WTC11 (cell line): ENCODE results near the gene KRTAP5-3. TPM values are rescaled to one million over a fixed set of nuclear protein-coding genes. Genes with fewer than 3 reads are reported as not detected.

Source experiments
- ATAC-seq: fragments of 200-7000 bp; cut with Tn5 transposase; 2 replicates; pipeline ENCODE4 v1.10.0; 2021; ENCODE audit warnings: mild to moderate bottlenecking, moderate library complexity
- CTCF ChIA-PET: fragments of 300-600 bp; sonication (Branson Sonifier 250); formaldehyde crosslinking; loops from one replicate; lab custom pipeline; 2021; ENCODE audit warnings: antibody characterized with exemption; lab: Charles Lee
- POLR2A ChIA-PET: fragments of 350-600 bp; sonication (Branson Sonifier 250); formaldehyde crosslinking; loops from one replicate; lab custom pipeline; 2021; ENCODE audit warnings: antibody characterized with exemption; lab: Charles Lee
- DNase-seq: peaks from one replicate; pipeline ENCODE4 v3.0.0; 2021; ENCODE audit warnings: low spot score
- H3K27ac Mint-ChIP-seq: 2 replicates; pipeline ENCODE4 v1.8.0; 2021; ENCODE audit warnings: mixed read lengths
- H3K27me3 Mint-ChIP-seq: 2 replicates; pipeline ENCODE4 v1.8.0; 2021; ENCODE audit warnings: low read depth, mild to moderate bottlenecking, moderate library complexity, mixed read lengths
- H3K36me3 Mint-ChIP-seq: 2 replicates; pipeline ENCODE4 v1.8.0; 2021; ENCODE audit warnings: mixed read lengths
- H3K4me1 Mint-ChIP-seq: 2 replicates; pipeline ENCODE4 v1.8.0; 2022; ENCODE audit warnings: mixed read lengths
- H3K4me3 Mint-ChIP-seq: 2 replicates; pipeline ENCODE4 v1.8.0; 2021; ENCODE audit warnings: mild to moderate bottlenecking, moderate library complexity, mixed read lengths
- H3K9me3 Mint-ChIP-seq: 2 replicates; pipeline ENCODE4 v1.8.0; 2021; ENCODE audit warnings: mixed read lengths
- ATF2 ChIP-seq: sonication (generic); formaldehyde crosslinking; IDR thresholded peaks from 2 replicates; pipeline ENCODE4 v1.8.1; 2022; ENCODE audit warnings: low read depth, missing genetic modification reagents, borderline replicate concordance
- ATF6 ChIP-seq: sonication (generic); formaldehyde crosslinking; IDR thresholded peaks from 2 replicates; pipeline ENCODE4 v1.8.1; 2023; ENCODE audit warnings: mild to moderate bottlenecking, missing genetic modification reagents
- CREB1 ChIP-seq: sonication (generic); formaldehyde crosslinking; IDR thresholded peaks from 2 replicates; pipeline ENCODE4 v1.8.0; 2023; ENCODE audit warnings: mild to moderate bottlenecking, missing genetic modification reagents
- CREM ChIP-seq: sonication (generic); formaldehyde crosslinking; IDR thresholded peaks from 2 replicates; pipeline ENCODE4 v1.8.1; 2022; ENCODE audit warnings: mild to moderate bottlenecking, missing genetic modification reagents, moderate library complexity
- EMX1 ChIP-seq: fragments of 250-450 bp; sonication (Bioruptor Pico); IDR thresholded peaks from 2 replicates; pipeline ENCODE4 v1.8.0; 2021; ENCODE audit warnings: mild to moderate bottlenecking
- ESRRA ChIP-seq: sonication (generic); formaldehyde crosslinking; IDR thresholded peaks from 2 replicates; pipeline ENCODE4 v1.8.1; 2022; ENCODE audit warnings: mild to moderate bottlenecking, missing genetic modification reagents, borderline replicate concordance
- GABPB1 ChIP-seq: sonication (generic); formaldehyde crosslinking; IDR thresholded peaks from 2 replicates; pipeline ENCODE4 v1.8.1; 2023; ENCODE audit warnings: mild to moderate bottlenecking, missing genetic modification reagents
- GRHL2 ChIP-seq: fragments of 250-450 bp; sonication (Bioruptor Pico); IDR thresholded peaks from 2 replicates; pipeline ENCODE4 v1.8.0; 2022; ENCODE audit warnings: mild to moderate bottlenecking, moderate library complexity; ENCODE audit not compliant: insufficient replicate concordance, severe bottlenecking
- MLX ChIP-seq: sonication (generic); formaldehyde crosslinking; IDR thresholded peaks from 2 replicates; pipeline ENCODE4 v1.8.1; 2023; ENCODE audit warnings: mild to moderate bottlenecking, missing genetic modification reagents, moderate library complexity
- NFATC4 ChIP-seq: fragments of 250-450 bp; sonication (Bioruptor Pico); IDR thresholded peaks from 2 replicates; pipeline ENCODE4 v1.9.0; 2021; ENCODE audit warnings: mild to moderate bottlenecking
- NR3C1 ChIP-seq: sonication (generic); formaldehyde crosslinking; conservative IDR thresholded peaks from 2 replicates; pipeline ENCODE4 v1.8.1; 2023; ENCODE audit warnings: low read depth, mild to moderate bottlenecking, missing genetic modification reagents
- PREB ChIP-seq: sonication (generic); formaldehyde crosslinking; IDR thresholded peaks from 2 replicates; pipeline ENCODE4 v1.8.1; 2022; ENCODE audit warnings: mild to moderate bottlenecking, missing genetic modification reagents, moderate library complexity, borderline replicate concordance
- SMAD4 ChIP-seq: sonication (generic); formaldehyde crosslinking; IDR thresholded peaks from 2 replicates; pipeline ENCODE4 v1.8.0; 2022; ENCODE audit warnings: mild to moderate bottlenecking, missing genetic modification reagents
- SOX15 ChIP-seq: fragments of 250-450 bp; sonication (Bioruptor Pico); IDR thresholded peaks from 2 replicates; pipeline ENCODE4 v1.9.0; 2021; ENCODE audit warnings: mild to moderate bottlenecking
- TCF7 ChIP-seq: sonication (generic); formaldehyde crosslinking; IDR thresholded peaks from 2 replicates; pipeline ENCODE4 v1.8.0; 2022; ENCODE audit warnings: mild to moderate bottlenecking, low read depth, missing genetic modification reagents, moderate library complexity
- TP53 ChIP-seq: sonication (generic); formaldehyde crosslinking; IDR thresholded peaks from 2 replicates; pipeline ENCODE4 v1.8.1; 2023; ENCODE audit warnings: mild to moderate bottlenecking, missing genetic modification reagents
- USF2 ChIP-seq: sonication (generic); formaldehyde crosslinking; IDR thresholded peaks from 2 replicates; pipeline ENCODE4 v1.8.1; 2023; ENCODE audit warnings: mild to moderate bottlenecking, missing genetic modification reagents, moderate library complexity
- ZBTB21 ChIP-seq: sonication (generic); formaldehyde crosslinking; IDR thresholded peaks from 2 replicates; pipeline ENCODE4 v1.8.1; 2023; ENCODE audit warnings: mild to moderate bottlenecking, missing genetic modification reagents, borderline replicate concordance
- ZMAT4 ChIP-seq: fragments of 250-450 bp; sonication (Bioruptor Pico); IDR thresholded peaks from 2 replicates; pipeline ENCODE4 v1.9.0; 2021; ENCODE audit warnings: mild to moderate bottlenecking
- ZNF121 ChIP-seq: sonication (generic); formaldehyde crosslinking; IDR thresholded peaks from 2 replicates; pipeline ENCODE4 v1.8.0; 2023; ENCODE audit warnings: missing genetic modification reagents
- ZNF219 ChIP-seq: sonication (generic); formaldehyde crosslinking; IDR thresholded peaks from 2 replicates; pipeline ENCODE4 v1.8.0; 2023; ENCODE audit warnings: missing genetic modification reagents, mild to moderate bottlenecking, borderline replicate concordance
- ZSCAN18 ChIP-seq: fragments of 250-450 bp; sonication (Bioruptor Pico); IDR thresholded peaks from 2 replicates; pipeline ENCODE4 v2.1.2; 2022; ENCODE audit warnings: mild to moderate bottlenecking, moderate library complexity
- total RNA-seq: library from RNA; stranded (reverse); gene quantifications from 3 replicates; pipeline ENCODE4 v1.2.3, GENCODE V29; 2021
- TF ChIP-seq, protein P1 (sequence below): fragments of 250-450 bp; sonication (Bioruptor Pico); IDR thresholded peaks from 2 replicates; pipeline ENCODE4 v1.9.0; 2021; ENCODE audit warnings: moderate library complexity, mild to moderate bottlenecking, inconsistent platforms, borderline replicate concordance
- TF ChIP-seq, protein P2 (sequence below): fragments of 250-450 bp; sonication (Bioruptor Pico); IDR thresholded peaks from 2 replicates; pipeline ENCODE4 v1.9.0; 2021; ENCODE audit warnings: mild to moderate bottlenecking

KRTAP5-3 gene
- total RNA-seq, 1 experiment from 2014 or later = not detected

DNA sequence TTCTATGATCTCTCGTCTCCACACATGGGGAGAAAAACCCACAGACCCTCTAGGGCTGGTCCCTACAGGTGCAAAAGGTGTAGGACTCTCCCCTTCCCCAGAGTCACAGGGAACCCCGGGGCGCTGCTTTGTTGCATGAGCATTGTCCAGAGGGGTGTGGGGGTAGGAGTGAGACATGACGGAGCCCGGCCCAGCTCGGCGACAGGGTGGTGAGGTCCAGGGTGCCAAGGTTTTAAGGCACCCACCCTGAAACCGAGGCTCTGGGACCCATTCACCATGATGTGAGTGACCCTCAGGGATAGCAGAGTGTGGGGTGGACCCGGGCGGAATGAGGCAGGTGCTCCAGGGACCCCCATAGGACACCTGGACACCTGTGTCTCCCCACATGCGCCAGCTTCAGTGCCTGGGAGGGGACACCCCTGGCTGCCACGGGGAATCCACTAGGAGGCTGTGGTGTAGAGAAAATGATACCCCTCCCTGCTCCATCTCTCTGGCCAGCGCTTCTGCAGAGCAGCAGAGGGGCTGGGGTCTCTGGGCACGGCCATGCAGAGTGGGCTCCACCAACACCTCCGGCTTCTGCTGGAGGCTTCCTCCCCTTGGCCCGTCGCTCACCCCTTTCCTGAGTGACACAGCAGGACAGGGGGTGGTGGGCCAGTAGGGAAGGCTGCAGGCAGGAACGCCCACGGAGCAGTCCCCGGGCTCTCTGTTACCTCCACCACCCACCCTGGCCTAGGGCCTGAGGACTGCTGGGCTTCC lies 36.5 kb upstream of the KRTAP5-3 start:
- H3K4me1 Mint-ChIP-seq = peaks cover 3% of the 10 kb centered on the region
- ATAC-seq (no peak), DNase-seq (no peak)
- POLR2A ChIA-PET = no interaction called here
- no peaks in the 10 kb centered on the region for H3K36me3 Mint-ChIP-seq
- H3K9me3 Mint-ChIP-seq = no peaks in the 10 kb centered on the region
- TF ChIP-seq GABPB1 = no peak
- TF ChIP-seq, protein P1, sequence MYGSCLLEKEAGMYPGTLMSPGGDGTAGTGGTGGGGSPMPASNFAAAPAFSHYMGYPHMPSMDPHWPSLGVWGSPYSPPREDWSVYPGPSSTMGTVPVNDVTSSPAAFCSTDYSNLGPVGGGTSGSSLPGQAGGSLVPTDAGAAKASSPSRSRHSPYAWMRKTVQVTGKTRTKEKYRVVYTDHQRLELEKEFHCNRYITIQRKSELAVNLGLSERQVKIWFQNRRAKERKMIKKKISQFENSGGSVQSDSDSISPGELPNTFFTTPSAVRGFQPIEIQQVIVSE = no peak
- no peak for TF ChIP-seq TP53 (CRISPR knock-in tag)
- no peak for TF ChIP-seq SMAD4 (CRISPR knock-in tag)
- no peak for TF ChIP-seq ZMAT4 (CRISPR knock-in tag)
- TF ChIP-seq MLX (CRISPR knock-in tag) = no peak
- TF ChIP-seq TCF7 = no peak
- no peak for TF ChIP-seq CREM (CRISPR knock-in tag)
- TF ChIP-seq GRHL2 = no peak
- no peak for TF ChIP-seq PREB
- no peak for TF ChIP-seq ZBTB21 (CRISPR knock-in tag)
- no peak for TF ChIP-seq ZNF121
- no peak for TF ChIP-seq ZSCAN18 (CRISPR knock-in tag)
- no peak for TF ChIP-seq NR3C1
- TF ChIP-seq ATF2 (CRISPR knock-in tag) = no peak
- no peak overlapping the region for H3K27ac Mint-ChIP-seq
- no peak overlapping the region for H3K4me3 Mint-ChIP-seq
- peaks cover 3% of the 10 kb centered on the region for H3K27me3 Mint-ChIP-seq
- CTCF ChIA-PET = interaction anchor here (2.0 kb wide), 1 partner anchor 8 kb away, joined by 19 read pairs; no protein-coding TSS in a partner anchor

GRCh38 chr11:1643146-1643690 lies 35.0 kb upstream of the KRTAP5-3 start:
- no peaks in the 10 kb centered on the region for H3K9me3 Mint-ChIP-seq
- DNase-seq (no peak), ATAC-seq (no peak)
- peaks cover 3% of the 10 kb centered on the region for H3K4me1 Mint-ChIP-seq
- H3K27me3 Mint-ChIP-seq = peaks cover 3% of the 10 kb centered on the region
- no peak overlapping the region for H3K27ac Mint-ChIP-seq
- ChIA-PET CTCF (interaction anchor here (2.0 kb wide), 1 partner anchor 10 kb away, joined by 19 read pairs; no protein-coding TSS in a partner anchor), POLR2A (no interaction called here)
- H3K36me3 Mint-ChIP-seq = no peaks in the 10 kb centered on the region
- H3K4me3 Mint-ChIP-seq = no peak overlapping the region
- TF ChIP-seq TP53 (CRISPR knock-in tag) = no peak
- TF ChIP-seq SOX15 (CRISPR knock-in tag) = no peak
- no peak for TF ChIP-seq ZNF219 (CRISPR knock-in tag)
- TF ChIP-seq USF2 (CRISPR knock-in tag) = no peak
- TF ChIP-seq ESRRA = no peak
- no peak for TF ChIP-seq EMX1 (CRISPR knock-in tag)
- TF ChIP-seq NFATC4 (CRISPR knock-in tag) = no peak
- TF ChIP-seq CREB1 (CRISPR knock-in tag) = no peak
- TF ChIP-seq, protein P2, sequence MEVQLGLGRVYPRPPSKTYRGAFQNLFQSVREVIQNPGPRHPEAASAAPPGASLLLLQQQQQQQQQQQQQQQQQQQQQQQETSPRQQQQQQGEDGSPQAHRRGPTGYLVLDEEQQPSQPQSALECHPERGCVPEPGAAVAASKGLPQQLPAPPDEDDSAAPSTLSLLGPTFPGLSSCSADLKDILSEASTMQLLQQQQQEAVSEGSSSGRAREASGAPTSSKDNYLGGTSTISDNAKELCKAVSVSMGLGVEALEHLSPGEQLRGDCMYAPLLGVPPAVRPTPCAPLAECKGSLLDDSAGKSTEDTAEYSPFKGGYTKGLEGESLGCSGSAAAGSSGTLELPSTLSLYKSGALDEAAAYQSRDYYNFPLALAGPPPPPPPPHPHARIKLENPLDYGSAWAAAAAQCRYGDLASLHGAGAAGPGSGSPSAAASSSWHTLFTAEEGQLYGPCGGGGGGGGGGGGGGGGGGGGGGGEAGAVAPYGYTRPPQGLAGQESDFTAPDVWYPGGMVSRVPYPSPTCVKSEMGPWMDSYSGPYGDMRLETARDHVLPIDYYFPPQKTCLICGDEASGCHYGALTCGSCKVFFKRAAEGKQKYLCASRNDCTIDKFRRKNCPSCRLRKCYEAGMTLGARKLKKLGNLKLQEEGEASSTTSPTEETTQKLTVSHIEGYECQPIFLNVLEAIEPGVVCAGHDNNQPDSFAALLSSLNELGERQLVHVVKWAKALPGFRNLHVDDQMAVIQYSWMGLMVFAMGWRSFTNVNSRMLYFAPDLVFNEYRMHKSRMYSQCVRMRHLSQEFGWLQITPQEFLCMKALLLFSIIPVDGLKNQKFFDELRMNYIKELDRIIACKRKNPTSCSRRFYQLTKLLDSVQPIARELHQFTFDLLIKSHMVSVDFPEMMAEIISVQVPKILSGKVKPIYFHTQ (CRISPR knock-in tag) = no peak
- TF ChIP-seq ATF6 = no peak
